ENCODE results near the gene AGAP3.

DNA sequence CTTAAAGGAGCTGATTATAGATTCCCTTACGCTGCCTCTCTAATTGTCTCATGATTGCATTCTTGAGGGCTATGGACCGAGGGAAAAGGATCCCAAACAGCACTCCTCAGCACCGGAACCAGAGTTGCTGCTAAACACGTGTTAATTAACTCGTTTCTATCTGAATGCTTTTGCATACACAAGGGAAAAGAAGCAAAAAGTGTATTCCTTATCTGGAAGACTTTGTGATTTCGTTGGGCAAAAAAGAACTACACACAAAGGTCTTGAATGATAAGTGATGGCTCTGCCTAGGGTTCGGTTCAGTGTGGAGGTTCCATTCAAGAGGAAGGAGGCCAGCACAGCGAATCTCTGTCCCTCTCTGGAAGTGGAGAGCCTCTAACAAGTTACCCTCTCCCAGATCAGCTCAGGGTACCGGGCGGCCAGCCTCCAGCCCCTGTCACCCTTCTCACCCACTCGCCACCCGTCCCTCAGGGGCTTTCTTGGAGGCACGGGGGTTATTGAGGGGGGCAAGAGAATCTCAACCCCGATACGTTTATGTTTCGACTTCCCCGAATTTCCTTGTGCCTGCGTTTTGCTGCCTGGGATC is 27.4 kb upstream of the AGAP3 start:
- TF ChIP-seq POLR2A (IDR thresholded peaks at IDR 0.05): no peak
- TF ChIP-seq, protein P1, sequence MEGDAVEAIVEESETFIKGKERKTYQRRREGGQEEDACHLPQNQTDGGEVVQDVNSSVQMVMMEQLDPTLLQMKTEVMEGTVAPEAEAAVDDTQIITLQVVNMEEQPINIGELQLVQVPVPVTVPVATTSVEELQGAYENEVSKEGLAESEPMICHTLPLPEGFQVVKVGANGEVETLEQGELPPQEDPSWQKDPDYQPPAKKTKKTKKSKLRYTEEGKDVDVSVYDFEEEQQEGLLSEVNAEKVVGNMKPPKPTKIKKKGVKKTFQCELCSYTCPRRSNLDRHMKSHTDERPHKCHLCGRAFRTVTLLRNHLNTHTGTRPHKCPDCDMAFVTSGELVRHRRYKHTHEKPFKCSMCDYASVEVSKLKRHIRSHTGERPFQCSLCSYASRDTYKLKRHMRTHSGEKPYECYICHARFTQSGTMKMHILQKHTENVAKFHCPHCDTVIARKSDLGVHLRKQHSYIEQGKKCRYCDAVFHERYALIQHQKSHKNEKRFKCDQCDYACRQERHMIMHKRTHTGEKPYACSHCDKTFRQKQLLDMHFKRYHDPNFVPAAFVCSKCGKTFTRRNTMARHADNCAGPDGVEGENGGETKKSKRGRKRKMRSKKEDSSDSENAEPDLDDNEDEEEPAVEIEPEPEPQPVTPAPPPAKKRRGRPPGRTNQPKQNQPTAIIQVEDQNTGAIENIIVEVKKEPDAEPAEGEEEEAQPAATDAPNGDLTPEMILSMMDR (IDR thresholded peaks at IDR 0.05): no peak

Data from testis (tissue), 2 donors.